ENCODE measurements around the gene SLCO2A1.

- TF ChIP-seq CTCF (IDR thresholded peaks at IDR 0.05): no peak
- no peak for TF ChIP-seq POLR2A (IDR thresholded peaks at IDR 0.05)
These were observed 80.7 kb downstream of the SLCO2A1 start for GRCh38 chr3:133948996-133949395.

All from Peyer's patch (tissue), 4 donors.